HG03103 (cell line): ENCODE measurements around the gene NUDT17.
A peak's percentile ranks its signal among the peaks of the same experiment; 100 is the strongest.
"Not testable (repeated sequence)": the region's sequence is repeated elsewhere in the genome, so short reads cannot be mapped to it uniquely, and the experiment has no call there.

Source experiments
- ATAC-seq: cut with Tn5 transposase; IDR thresholded peaks from one replicate; pipeline ENCODE4 v1.9.1; 2021; ENCODE audit warnings: low read depth; ENCODE audit not compliant: unreplicated experiment

NUDT17 gene, protein sequence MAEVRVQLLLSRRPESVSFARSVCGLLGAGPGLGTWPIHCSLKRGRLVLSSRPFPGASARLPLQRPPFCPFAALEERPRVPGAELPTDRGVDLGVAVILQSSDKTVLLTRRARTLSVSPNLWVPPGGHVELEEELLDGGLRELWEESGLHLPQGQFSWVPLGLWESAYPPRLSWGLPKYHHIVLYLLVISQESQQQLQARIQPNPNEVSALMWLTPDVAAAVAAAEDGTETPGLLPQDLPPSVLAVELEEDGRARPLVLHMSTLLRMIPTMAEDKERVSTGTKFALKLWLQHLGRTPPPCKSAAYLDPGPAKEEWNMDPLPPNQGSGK

DNA sequence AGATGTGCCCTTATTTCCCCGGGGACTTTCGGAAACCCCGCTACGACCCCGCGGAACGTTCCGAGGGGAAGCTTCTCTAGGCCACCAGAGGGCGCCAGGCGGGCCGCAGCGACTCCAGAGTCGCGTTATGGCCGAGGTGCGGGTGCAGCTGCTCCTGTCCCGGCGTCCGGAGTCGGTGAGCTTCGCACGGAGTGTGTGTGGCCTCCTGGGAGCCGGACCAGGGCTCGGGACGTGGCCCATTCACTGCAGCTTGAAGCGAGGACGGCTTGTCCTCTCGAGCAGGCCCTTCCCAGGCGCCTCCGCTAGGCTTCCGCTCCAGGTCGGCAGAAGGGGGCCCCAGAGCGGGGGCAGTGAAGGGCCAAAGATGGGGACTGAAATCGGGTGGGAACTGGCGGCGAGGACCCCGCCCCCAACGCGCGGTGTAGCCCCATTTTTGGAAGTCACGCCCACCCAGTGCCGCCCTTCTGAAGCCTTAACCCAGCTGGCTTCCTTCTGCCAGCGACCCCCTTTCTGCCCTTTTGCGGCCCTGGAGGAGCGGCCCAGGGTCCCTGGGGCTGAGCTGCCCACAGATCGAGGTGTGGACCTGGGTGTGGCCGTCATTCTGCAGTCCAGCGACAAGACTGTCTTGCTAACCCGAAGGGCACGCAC, at the start of gene NUDT17:
NUDT17 (plus strand) TSS at position 117 of the 648 bp plus-strand sequence; CDS start at position 128, 11 bp downstream.
- ATAC-seq: peak; percentile 39

DNA sequence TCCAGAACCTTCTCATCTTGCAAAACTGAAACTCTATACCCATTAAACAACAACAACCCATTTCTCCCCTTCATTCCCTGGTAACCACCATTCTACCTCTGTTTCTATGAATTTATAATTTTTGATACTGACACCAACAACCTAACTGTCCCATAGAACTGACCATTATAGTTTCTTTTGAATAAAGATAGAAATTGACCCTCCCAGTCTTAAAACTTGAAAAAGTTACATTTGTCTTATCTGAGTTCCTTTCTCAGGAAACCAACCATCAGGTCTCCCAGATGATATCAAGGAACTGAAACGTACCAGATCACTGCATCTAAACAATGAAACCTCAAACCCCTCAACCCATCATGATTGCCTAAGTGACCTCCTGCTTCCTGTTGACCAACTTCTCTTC, 48.7 kb upstream of the NUDT17 start:
- no peak for ATAC-seq

DNA sequence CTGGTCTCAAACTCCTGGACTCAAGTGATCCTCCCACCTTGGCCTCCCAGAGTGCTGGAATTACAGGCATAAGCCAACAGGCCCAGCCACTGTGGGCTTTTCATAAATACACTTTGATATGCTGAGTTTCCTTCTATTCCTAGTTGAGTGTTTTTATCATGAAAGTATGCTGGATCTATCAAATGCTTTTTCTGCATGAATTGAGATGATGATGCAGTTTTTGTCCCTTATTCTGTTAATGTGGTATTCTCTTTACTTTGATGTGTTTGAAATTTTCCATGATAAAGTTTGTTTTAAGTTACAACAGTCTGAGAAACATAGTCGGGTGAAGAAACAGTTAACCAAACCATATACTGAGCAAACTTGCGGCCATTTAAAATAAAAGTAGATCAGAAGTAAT, 45.6 kb upstream of the NUDT17 start:
- no peak for ATAC-seq

DNA sequence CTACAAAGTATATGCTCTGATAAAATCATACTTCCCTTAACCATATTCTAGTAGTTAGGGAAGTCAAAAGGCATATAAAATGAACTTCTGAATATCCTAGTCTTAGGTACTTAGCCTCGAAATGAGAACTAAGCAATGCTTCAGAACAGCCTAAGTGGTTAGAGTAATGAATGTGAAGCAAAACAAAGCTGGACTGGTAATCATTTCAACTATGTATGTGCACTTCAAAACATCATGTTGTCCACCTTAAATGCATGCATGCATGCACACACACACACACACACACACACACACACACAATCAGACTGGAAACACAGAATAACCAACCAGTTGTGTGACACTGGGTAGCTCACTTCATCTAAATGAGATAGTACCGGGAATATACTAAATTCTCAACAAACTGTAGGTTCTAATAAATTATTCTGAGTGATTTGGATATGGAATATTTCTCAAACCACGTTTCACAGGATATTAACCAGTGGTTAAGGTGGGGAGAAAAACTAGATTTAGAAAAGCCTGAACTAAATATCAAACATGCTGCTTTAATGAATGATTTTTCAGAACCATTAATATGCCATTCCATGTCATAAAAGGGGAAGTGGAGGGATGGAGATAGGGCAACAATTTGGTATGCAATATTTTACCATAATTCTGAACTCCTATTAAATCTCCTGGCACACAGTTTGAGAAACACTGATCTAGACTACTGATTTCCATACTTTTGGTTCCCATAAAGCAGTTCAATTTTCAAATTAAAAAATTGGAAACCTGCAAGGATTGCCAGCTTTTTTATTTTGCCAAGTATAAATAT, 41.0 kb upstream of the NUDT17 start:
- no peak for ATAC-seq

DNA sequence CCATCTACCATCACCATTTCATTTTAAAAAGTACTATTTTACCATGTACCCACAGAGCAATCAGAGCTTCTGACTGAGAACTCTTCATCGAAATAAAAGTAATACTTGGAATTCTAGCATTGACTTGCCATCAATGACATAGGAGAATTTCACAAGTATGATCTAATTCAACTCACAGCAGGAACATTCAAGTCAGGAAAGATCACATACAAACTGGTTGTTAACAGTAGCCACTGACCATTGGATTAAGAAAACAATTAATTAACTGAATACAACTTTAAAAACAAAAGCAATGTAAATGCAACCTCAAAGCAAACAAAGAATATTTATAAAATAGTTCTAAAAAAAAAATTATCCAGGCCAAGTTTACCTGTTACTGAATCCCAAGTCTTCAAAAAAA, 40.4 kb upstream of the NUDT17 start:
- ATAC-seq: no peak

DNA sequence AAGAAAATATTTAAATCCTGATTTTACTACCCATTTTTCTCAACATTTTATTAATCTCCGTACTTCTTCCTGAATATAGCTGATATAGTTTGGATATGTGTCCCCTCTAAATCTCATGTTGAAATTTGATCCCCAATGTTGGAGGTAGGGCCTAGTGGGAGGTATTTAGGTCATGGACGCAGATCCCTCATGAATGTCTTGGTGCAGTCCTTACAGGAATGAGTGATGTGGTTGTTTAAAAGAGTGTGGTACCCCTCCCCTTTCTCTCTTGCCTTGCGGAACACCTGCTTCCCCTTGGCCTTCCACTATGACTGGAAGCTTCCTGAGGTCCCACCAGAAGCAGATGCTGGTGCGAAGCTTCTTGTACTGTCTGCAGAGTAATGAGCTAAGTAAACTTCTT, 39.0 kb upstream of the NUDT17 start:
- no peak for ATAC-seq

DNA sequence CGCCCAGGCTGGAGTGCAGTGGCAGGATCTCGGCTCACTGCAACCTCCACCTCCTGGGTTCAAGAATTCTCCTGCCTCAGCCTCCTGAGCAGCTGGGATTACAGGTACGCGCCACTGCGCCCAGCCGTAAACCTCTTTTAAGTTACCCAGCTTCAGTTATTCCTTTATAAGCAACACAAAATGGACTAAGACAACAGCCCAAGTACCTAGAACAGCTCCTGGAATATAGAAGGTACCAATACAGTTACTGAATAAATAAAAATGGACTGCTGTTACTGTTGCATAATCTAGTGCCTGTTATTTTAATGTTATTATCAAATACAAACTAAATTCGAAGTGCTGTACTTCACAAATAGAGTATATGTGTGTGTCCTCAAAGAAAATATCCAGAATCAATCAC, 38.6 kb upstream of the NUDT17 start:
- no peak for ATAC-seq

DNA sequence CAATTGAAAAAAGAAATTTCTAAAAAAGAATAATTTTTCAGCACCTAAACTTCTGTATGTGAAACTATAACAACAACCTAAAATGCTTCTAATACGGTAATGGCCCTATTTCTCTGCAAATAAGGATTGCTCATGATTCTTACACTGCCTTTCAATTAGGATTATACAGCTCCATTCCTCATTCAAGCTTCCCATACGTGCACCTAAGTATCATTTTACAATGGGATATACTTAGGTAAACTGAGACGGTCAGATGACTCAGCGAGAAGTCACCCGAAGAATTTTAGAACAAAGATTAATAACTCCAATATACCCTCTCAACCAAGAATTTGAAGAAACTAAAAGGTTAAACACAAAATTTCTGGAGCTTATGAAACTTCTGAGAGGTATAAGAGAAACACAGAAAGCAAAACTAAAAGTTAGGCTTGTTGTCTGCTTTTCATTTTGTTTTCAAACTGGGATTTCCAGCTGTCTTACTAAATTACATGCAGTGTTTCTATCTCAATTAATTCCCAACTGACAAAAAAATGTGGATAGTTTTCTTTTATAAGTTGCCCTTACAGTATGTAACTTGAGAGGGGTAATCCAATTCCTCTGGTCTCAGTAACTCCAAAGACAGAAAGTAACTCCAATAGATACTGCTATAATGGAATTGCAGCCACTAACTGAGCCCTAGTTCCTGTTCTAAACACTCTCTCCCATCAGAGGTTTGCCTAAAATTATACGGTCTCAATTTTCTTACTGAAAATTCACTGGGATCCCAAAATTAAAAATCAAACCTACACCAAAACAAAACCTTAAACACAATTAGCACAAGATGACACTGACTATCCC, 32.2 kb upstream of the NUDT17 start:
- not testable (repeated sequence) for ATAC-seq

DNA sequence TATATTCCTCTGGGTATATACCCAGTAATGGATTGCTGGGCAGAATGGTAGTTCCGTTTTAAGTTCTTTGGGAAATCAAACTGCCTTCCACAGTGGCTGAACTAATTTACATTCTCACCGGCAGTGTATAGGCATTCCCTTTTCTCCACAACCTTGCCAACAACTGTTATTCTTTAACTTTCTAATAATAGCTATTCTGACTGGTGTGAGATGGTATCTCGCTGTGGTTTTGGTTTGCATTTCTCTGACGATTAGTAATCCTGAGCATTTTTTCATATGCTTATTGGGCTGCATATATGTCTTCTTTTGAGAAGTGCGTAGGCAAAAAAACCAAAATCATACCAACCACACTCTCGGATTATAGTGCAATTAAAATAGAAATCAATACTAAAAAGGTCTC, 27.3 kb upstream of the NUDT17 start:
- ATAC-seq: not testable (repeated sequence)

DNA sequence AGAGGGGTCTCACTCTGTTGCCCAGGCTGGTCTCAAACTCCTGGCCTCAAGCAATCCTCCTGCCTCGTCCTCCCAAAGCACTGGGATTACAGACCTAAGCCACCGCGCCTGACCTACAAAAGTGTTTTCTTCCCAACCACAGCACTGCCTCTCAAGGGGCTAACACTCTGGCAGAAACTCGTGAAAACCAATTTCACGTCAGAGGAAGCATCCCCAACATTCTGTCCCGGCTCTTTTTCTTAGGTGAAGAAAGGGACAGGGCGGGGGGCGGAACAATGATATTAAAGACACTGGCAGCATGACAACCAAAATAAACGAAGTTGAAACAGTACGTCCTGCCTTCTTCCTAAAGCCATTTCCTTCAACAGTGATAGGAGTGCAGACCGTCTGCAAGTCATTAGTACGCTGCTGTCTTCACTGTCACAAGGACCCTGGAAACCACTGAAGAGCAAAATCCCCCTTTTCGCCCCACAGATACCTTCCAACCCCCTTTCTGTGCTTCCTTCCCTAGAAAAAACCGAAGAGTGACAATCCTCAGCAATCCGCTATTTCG, 22.6 kb upstream of the NUDT17 start:
- ATAC-seq: not testable (repeated sequence)

DNA sequence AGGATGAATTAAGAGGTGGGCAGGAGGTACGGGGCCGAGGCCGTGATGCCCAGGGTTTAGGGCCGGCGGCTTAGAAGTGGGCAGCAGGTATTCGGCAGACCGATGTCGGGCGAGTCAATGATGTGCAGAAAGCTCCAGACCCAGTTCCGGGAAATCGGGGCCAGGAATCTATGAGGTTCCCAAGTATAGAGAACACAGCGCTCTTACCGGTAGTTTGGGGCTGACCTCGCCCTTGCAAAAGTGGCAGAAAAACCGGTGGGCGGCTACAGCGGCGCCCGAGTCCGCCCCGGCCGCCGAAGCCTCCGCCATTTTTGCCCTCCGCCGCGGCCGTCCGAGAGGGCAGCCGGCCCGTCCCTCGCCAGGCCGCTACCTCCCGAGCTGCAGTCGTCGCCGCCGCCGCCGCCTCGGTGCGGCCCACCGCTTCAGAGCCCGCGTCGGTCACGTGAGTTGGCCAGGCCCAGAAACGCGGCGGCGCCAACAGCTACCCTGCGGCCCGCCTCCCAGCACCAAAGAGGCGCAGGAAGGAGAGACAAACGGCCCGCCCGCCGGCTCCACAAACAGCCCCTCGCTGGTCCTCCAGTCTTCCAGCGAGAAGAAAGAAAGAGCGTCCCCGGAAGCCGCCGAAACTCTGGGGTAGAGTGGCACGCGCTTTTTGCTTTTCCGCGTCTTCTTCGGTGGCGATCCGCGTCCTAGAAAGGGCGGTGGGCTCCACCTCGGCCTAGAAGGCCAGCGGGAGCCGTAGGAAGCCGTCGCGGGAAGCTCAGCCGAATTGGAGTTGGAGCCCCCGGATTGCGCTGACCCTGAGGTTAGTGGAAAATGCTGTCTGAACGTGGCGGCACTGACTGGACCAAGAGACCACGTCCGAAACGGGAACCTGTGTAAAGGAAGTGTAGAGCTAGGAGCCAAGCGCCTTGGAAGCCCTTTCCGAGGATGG, 21.6 kb upstream of the NUDT17 start, which contains the start of the genes POLR3C and RNF115:
POLR3C (plus strand) TSS at position 636 of the 934 bp plus-strand sequence. CDS start 1,577 bp downstream, outside the sequence.
RNF115 (minus strand) TSS at position 531 of the 934 bp plus-strand sequence; CDS start at position 309, 222 bp downstream.
- peak; percentile 77 for ATAC-seq

DNA sequence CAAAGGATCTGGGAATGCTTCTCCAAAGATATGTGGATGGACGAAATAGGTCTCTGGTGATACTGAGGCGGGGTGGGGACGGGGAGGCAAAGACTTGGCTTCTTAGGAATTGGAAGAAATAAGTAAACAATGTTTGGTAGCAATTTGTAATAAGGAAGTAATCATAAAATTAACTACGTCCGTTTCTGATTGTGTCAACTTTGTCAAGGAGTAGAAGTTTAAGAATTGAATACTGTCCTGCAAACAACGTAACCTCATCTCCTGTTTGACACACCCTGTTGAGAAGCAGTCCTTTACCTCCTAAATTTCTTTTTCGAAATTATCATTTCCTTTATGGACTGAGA, 21.0 kb upstream of the NUDT17 start:
- ATAC-seq: no peak

DNA sequence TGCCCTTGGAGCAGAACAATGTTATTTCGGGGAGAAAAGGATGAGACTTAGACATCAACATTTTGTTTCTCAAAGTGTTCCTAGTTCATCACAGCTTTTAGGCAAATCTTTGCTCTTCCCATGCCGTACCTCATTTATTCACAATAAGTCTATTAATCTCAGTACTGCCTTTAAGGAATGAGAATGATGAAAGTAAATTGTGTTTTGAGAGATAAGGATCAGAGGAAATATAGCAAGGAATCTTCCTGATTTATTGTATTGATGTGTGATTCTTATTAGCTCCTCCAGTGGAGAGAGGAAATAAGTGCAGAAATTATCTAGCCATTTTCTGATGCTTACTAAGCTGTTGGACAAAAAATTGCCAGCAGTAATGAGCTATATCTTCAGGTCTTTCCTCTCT, 19.4 kb upstream of the NUDT17 start:
- no peak for ATAC-seq

DNA sequence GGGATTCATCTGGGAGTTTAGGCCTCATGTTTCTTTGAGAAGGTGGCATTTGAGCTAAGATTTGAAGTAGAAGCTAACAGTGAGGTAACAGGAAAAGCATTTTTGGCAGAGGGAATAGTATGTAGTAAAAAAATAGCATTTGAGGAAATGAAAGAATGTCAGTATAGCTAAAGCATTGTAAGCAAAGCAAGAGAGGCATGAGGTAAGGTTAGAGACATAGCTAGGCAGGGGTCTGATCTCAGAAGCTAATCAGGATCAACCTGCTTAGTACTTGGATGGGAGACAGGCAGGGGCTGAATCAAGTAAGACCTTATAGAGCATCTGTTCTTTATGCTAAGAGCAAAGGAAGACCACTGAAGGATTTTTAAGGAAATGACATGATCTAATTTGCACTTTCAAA, 17.5 kb upstream of the NUDT17 start:
- ATAC-seq: no peak

DNA sequence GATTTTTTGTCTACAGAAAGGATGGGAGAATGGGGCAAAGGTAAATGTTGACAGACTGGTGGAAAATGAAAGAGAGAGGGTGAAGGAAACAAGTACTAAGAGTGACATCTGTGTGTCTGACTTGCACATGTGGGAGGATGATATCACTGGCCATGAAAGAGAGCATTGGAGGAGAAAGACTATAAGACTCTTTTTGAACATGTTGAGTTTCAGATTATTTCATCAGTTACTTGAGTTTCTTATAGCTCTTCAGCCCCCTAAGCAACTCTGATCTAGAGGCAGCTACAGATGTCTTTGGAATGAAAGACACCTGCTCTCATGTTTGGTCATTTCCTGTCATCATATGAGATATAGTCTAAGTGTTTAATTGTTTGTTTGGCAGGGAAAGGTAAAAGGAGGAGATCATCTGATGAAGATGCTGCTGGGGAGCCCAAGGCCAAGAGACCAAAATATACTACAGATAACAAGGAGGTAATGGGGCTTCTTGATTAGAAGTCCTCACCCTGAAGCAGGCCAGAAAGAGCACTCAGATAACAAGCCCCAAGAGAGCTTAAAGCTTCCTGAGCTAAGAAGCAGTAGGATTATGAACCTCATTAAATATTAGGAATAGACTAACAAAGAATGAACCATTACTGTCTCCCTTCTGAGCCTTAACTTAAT, 16.9 kb upstream of the NUDT17 start:
- no peak for ATAC-seq

DNA sequence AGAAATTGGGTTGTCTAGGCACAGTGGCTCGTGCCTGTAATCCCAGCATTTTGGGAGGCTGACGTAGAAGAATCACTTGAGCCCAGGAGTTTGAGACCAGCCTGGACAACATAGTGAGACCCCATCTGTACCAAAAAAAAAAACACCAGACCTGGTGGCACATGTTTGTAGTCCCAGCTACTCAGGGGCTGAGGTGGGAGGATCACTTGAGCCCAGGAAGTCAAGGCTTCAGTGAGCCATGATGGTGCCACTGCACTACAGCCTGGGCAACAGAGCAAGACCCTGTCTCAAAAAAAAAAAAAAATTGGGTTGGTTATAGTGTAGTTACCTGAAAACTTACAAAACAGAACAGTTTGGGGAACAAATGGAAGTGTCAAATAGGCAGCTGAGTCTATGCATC, 14.6 kb upstream of the NUDT17 start:
- not testable (repeated sequence) for ATAC-seq

DNA sequence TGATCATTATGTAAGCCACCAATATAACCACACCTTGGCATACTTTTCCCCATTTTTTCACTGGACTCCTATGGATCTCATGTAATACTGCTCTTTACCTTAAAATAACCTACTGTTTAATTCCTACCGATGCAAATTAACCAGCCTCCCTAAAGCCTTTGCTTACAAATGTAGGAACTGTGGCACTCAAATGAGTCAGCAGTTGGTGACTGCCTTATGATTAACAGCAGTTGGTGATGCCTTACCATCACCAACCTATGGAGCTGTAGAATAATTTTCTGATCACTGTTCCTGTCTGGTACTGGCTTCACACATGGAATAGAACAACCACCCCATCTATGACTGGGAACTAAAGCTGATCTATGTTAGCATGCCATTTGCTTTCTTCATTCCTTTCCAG, 7.8 kb upstream of the NUDT17 start:
- no peak for ATAC-seq

DNA sequence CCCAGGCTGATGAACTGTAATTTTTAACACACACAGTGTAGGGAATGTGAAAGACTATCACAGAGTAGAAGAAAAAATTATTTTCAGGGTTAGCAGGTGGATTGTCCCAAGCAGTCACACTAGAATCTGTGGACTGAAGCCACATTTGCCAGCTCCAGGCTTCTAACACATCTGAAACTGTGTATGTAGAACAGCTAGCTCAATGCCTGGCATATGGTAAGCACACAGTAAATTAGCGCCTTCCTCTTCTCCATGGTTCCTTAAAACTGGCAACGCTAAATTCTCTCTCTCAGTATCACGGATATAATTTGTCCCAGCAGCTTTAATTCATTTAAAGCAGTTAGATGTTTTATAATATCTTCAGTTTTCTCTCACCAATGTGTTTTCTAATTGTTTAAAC, 2.4 kb upstream of the NUDT17 start:
- ATAC-seq: no peak

DNA sequence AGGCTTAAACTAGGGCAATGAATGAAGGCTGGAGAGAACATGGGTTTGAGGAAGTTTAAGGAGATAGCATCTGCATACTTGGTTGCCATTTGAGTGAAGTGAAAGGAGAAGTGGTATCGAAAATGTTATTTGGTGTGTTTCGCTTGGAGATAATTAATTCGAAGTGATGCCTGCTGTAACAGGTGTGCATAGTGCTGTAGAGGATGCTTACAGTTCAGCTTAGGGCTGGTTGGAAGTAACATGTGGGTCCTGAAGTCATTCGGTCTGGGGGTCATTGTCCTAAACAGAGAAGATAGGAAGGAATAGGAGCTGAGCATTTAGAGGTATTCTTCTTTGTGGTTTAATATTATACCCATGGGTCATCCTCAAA, 301 bp upstream of the NUDT17 start:
- ATAC-seq: peak; percentile 74
